MM.1S (cell line): Measurements from ENCODE around the gene KBTBD6.

ENCODE experiments used
- CTCF ChIP-seq: fragments of 300-600 bp; sonication (generic); IDR thresholded peaks from 2 replicates; pipeline ENCODE4 v1.5.1; 2016; ENCODE audit warnings: antibody characterized with exemption, low read length, mixed read lengths
- EZH2 ChIP-seq: fragments of 300-600 bp; sonication (generic); optimal IDR thresholded peaks from 2 replicates; pipeline ENCODE3; 2017; ENCODE audit warnings: low read depth, mild to moderate bottlenecking, antibody characterized with exemption, low read length, mixed read lengths
- EZH2phosphoT487 ChIP-seq: fragments of 300-600 bp; sonication (generic); IDR thresholded peaks from 2 replicates; pipeline ENCODE4 v1.6.1; 2018; ENCODE audit warnings: antibody characterized with exemption, low read length

- no peak for TF ChIP-seq CTCF
- no peak for TF ChIP-seq EZH2
- TF ChIP-seq EZH2phosphoT487 = no peak
Measured at GRCh38 chr13:41099986-41100385, 32.6 kb downstream of the KBTBD6 start.
